Pancreas (tissue), 10 donors: ENCODE data around the gene HIPK4. TPM values are rescaled to one million over a fixed set of nuclear protein-coding genes. Genes with fewer than 3 reads are reported as not detected.

Experiments used
- ATAC-seq, 4 donors: fragments of 200-7000 bp; cut with Tn5 transposase; one replicate each; pipeline versions ENCODE4 v1.8.0 to v1.9.1; 2020; ENCODE audit warnings: mild to moderate bottlenecking in 4 of 4, moderate library complexity in 4 of 4
- DNase-seq, 6 donors: peaks; one replicate each; pipeline ENCODE4 v3.0.0-alpha.2; 2020
- FAIRE-seq: peaks from 2 replicates; lab custom pipeline; 2012; peaks lifted over from hg19 to GRCh38; lab: Jason Lieb, UNC
- H3K27ac ChIP-seq, 4 donors: fragments of 200-600 bp; sonication (generic); 1 replicate in 3 of 4; 2 replicates in 1 of 4; pipeline versions ENCODE4 v1.5.0 to v1.8.0; 2020
- H3K27me3 ChIP-seq, 4 donors: fragments of 200-600 bp; one replicate each; pipeline ENCODE4 v1.8.0; 2021
- H3K36me3 ChIP-seq, 3 donors: fragments of 200-600 bp; sonication (generic) in 1 of 3; one replicate each; pipeline versions ENCODE4 v1.5.0 to v1.8.0; 2020 to 2021
- H3K4me1 ChIP-seq, 3 donors: fragments of 200-600 bp; one replicate each; pipeline ENCODE4 v1.8.0; 2021
- H3K4me3 ChIP-seq, 4 donors: fragments of 200-600 bp; sonication (generic) in 2 of 4; one replicate each; pipeline versions ENCODE4 v1.5.0 to v1.8.0; 2020 to 2021
- H3K9me3 ChIP-seq, 4 donors: fragments of 200-600 bp; one replicate each; pipeline ENCODE4 v1.8.0; 2021
- CTCF ChIP-seq, 4 donors: fragments of 200-600 bp; sonication (generic) in 3 of 4; IDR thresholded peaks; one replicate each; pipeline versions ENCODE4 v1.5.0 to v1.8.0; 2021; ENCODE audit warnings: antibody characterized with exemption in 4 of 4
- WGBS, 2 donors: extraction: QIAGEN DNeasy Blood & Tissue Kit; methylation state at CpG; one replicate each; pipeline ENCODE4 v1.1.7; 2013; 5-methylcytosine and 5-hydroxymethylcytosine counted together
- intact Hi-C, 3 donors: fragments of 100-400 bp; cut with DNase I; formaldehyde crosslinking; loops; one replicate each; pipeline versions ENCODE4 v1.11.1 to v1.14.2; 2022
- polyA plus RNA-seq, 2 donors: library from polyadenylated mRNA; stranded (reverse); fragments of 200-250 nt; gene quantifications; one replicate each; pipeline ENCODE4 v1.2.3, GENCODE V29; 2013
- total RNA-seq, 6 donors: library from RNA; stranded (reverse); fragmentation: NEBNext Ultra II Directional in 4 of 6; extraction: Animal tissue kit (Norgen Biotek cat#: 25700) in 4 of 6; gene quantifications; one replicate each; pipeline versions ENCODE4 v1.2.1 to v1.2.4, GENCODE V29; 2021 to 2023
- donor health status: healthy with polysubstance abuse.
- donor health status: DM: no; HTN: no; CAD: no; lungs with moderate emphysema.
- donor health status: DM: no; HTN: no; CAD: no.
- donor health status: control.
- donor health status: control.
- donor health status: Bipolar disorder and iron deficiency.
- donor health status: DM: yes; HTN: yes; CAD: no.
- donor health status: DM: no; HTN: no; CAD: no.
- donor health status: DM: no; HTN: no; CAD: no.
- donor health status: DM: yes; HTN: yes; CAD: no.

The HIPK4 gene
- total and polyA plus RNA-seq, 8 donors, result 0.05 to 0.14 (median 0.08) TPM; not detected in 3

- no peaks in the 10 kb centered on the region for H3K36me3 ChIP-seq
- FAIRE-seq (no peak), DNase-seq (no peak), ATAC-seq (no peak)
- intact Hi-C loops, result no loop called here
- H3K4me1 ChIP-seq, result no peaks in the 10 kb centered on the region
- 63 to 71% methylated on average over 13 of the region's 13 CpGs for WGBS, 2 donors
- no peak overlapping the region for H3K4me3 ChIP-seq
- no peak for TF ChIP-seq CTCF (IDR thresholded peaks at IDR 0.05)
- no peaks in the 10 kb centered on the region for H3K27me3 ChIP-seq
- H3K9me3 ChIP-seq, result no peaks in the 10 kb centered on the region
- no peak overlapping the region for H3K27ac ChIP-seq
These were observed 4.8 kb upstream of the HIPK4 start for GRCh38 chr19:40394816-40395210.

GRCh38 chr19:40393894-40394815 is 4.2 kb upstream of the HIPK4 start:
- no peaks in the 10 kb centered on the region for H3K36me3 ChIP-seq
- WGBS, 2 donors, result 79 to 85% methylated on average over 39 to 41 of the region's 41 CpGs
- H3K27ac ChIP-seq, result no peak overlapping the region
- no peak overlapping the region for H3K4me3 ChIP-seq
- no peaks in the 10 kb centered on the region for H3K27me3 ChIP-seq
- FAIRE-seq (no peak), ATAC-seq (no peak), DNase-seq (no peak)
- intact Hi-C loops, result no loop called here
- H3K9me3 ChIP-seq, result no peaks in the 10 kb centered on the region
- no peaks in the 10 kb centered on the region for H3K4me1 ChIP-seq
- TF ChIP-seq CTCF (IDR thresholded peaks at IDR 0.05), result no peak

- no peaks in the 10 kb centered on the region for H3K9me3 ChIP-seq
- 25 to 34% methylated on average over 8 to 9 of the region's 9 CpGs for WGBS, 2 donors
- H3K36me3 ChIP-seq, result no peaks in the 10 kb centered on the region
- H3K4me3 ChIP-seq, result no peak overlapping the region
- FAIRE-seq, result no peak
- no peaks in the 10 kb centered on the region for H3K27me3 ChIP-seq
- intact Hi-C loops, result no loop called here
- ATAC-seq, result peak in 3 of 4 donors; percentile 30 to 91 (median 72)
- DNase-seq, result no peak
- H3K4me1 ChIP-seq, result no peaks in the 10 kb centered on the region
- no peak for TF ChIP-seq CTCF (IDR thresholded peaks at IDR 0.05)
- no peak overlapping the region for H3K27ac ChIP-seq
These were observed 3.0 kb upstream of the HIPK4 start for GRCh38 chr19:40392894-40393517.

- Histone ChIP-seq H3K9me3 (no peaks in the 10 kb centered on the region), H3K4me1 (no peaks in the 10 kb centered on the region), H3K27me3 (no peaks in the 10 kb centered on the region), H3K36me3 (no peaks in the 10 kb centered on the region), H3K4me3 (no peak overlapping the region), H3K27ac (no peak overlapping the region)
- no peak for FAIRE-seq
- intact Hi-C loops, result no loop called here
- ATAC-seq, result no peak
- no peak for TF ChIP-seq CTCF (IDR thresholded peaks at IDR 0.05)
- DNase-seq, result no peak
- WGBS, 2 donors, result 73 to 87% methylated on average over 8 of the region's 8 CpGs
These were observed 2.1 kb upstream of the HIPK4 start for GRCh38 chr19:40392123-40392522.
